Measurements from ENCODE around the gene CAPZA1. TPM values are rescaled to one million over a fixed set of nuclear protein-coding genes. Genes with fewer than 3 reads are reported as not detected.

CAPZA1 gene
- total RNA-seq, 2 experiments from 2014 or later, result 234 TPM

DNA sequence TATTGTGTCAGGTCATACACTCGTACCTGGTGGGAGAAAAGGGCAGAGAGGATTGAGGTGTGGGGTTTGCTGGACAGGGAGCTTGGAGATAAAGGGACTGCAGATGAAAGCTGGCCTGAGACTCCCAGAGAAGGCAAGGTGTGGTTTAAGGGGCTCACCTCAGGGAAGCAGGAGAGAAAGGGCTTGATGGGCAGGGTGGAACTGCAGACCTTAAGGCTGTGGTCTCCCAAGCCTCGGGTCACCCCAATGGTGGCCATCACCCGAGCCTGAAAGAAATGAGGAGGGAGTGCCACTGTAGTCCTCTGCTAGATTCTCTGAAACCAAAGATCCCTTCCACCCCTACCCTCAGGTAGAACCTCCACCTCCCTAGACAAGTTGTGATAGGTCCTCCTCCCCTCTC, 91.0 kb downstream of the CAPZA1 start:
- no peak for DNase-seq (ENCODE audit: low spot score)
- no peak overlapping the region for H2AFZ ChIP-seq (ENCODE audit: low read length)

DNA sequence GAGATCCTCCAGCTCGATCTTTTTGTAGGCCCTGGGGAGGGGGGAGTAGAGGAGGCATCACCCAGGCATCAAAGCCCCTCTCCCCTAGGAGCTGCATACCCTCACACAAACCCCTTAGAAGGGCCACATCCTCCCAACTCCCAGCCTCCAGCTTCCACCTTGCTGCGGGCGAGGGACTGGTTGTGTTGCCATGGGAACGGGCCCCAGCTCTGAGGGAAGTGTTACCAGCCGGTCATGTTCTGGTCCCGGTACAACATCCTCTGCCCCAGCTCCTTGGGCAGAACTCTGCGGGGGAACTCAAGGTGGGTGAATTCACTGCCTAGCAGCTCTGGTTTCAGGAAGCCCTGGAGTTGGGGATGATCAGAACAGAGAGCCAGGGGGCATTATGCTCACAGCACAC, 91.4 kb downstream of the CAPZA1 start:
- Histone ChIP-seq H3K4me3 (ENCODE audit: low read depth, low read length, poor library complexity, severe bottlenecking) (no peak overlapping the region), H3K4me1 (ENCODE audit: insufficient read depth, low read length, poor library complexity, severe bottlenecking) (peaks cover 25% of the 10 kb centered on the region), H3K36me3 (ENCODE audit: insufficient read depth, low read length) (no peaks in the 10 kb centered on the region), H3K27ac (ENCODE audit: low read depth, low read length, poor library complexity, severe bottlenecking) (no peak overlapping the region), H3K79me2 (ENCODE audit: insufficient read depth, low read depth, low read length) (no peaks in the 10 kb centered on the region), H3K9me3 (ENCODE audit: low read length) (no peaks in the 10 kb centered on the region), H3K4me2 (ENCODE audit: low read length) (no peak overlapping the region), H4K20me1 (ENCODE audit: insufficient read depth, low read length) (no peaks in the 10 kb centered on the region), H2AFZ (ENCODE audit: low read length) (no peak overlapping the region), H3K9me2 (ENCODE audit: insufficient read depth, low read length) (no peaks in the 10 kb centered on the region)
- CTCF ChIA-PET (ENCODE audit: unreplicated experiment), result no interaction called here
- intact Hi-C loops (cut with micrococcal nuclease; ENCODE audit: unreplicated experiment), result no loop called here
- POLR2A ChIA-PET, result no interaction called here
- no peak for DNase-seq (ENCODE audit: low spot score)
- TF ChIP-seq, protein P1, sequence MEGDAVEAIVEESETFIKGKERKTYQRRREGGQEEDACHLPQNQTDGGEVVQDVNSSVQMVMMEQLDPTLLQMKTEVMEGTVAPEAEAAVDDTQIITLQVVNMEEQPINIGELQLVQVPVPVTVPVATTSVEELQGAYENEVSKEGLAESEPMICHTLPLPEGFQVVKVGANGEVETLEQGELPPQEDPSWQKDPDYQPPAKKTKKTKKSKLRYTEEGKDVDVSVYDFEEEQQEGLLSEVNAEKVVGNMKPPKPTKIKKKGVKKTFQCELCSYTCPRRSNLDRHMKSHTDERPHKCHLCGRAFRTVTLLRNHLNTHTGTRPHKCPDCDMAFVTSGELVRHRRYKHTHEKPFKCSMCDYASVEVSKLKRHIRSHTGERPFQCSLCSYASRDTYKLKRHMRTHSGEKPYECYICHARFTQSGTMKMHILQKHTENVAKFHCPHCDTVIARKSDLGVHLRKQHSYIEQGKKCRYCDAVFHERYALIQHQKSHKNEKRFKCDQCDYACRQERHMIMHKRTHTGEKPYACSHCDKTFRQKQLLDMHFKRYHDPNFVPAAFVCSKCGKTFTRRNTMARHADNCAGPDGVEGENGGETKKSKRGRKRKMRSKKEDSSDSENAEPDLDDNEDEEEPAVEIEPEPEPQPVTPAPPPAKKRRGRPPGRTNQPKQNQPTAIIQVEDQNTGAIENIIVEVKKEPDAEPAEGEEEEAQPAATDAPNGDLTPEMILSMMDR (conservative IDR thresholded peaks at IDR 0.05; ENCODE audit: low read length), result no peak
- no peak for TF ChIP-seq EZH2phosphoT487 (IDR thresholded peaks at IDR 0.05; ENCODE audit: borderline replicate concordance, low read depth, low read length)
- no TSS peak for BruUV-seq (replicated peaks)

More for the DNA sequence above, 91.0 kb downstream of the CAPZA1 start:
- Histone ChIP-seq H3K4me1 (ENCODE audit: insufficient read depth, low read length, poor library complexity, severe bottlenecking) (peaks cover 26% of the 10 kb centered on the region), H4K20me1 (ENCODE audit: insufficient read depth, low read length) (no peaks in the 10 kb centered on the region), H3K27ac (ENCODE audit: low read depth, low read length, poor library complexity, severe bottlenecking) (no peak overlapping the region), H3K4me3 (ENCODE audit: low read depth, low read length, poor library complexity, severe bottlenecking) (no peak overlapping the region), H3K36me3 (ENCODE audit: insufficient read depth, low read length) (no peaks in the 10 kb centered on the region), H3K9me2 (ENCODE audit: insufficient read depth, low read length) (no peaks in the 10 kb centered on the region), H3K79me2 (ENCODE audit: insufficient read depth, low read depth, low read length) (no peaks in the 10 kb centered on the region), H3K4me2 (ENCODE audit: low read length) (no peak overlapping the region), H3K9me3 (ENCODE audit: low read length) (no peaks in the 10 kb centered on the region)
- CTCF ChIA-PET (ENCODE audit: unreplicated experiment), result no interaction called here
- TF ChIP-seq EZH2phosphoT487 (IDR thresholded peaks at IDR 0.05; ENCODE audit: borderline replicate concordance, low read depth, low read length), result no peak
- TF ChIP-seq, protein P1 (conservative IDR thresholded peaks at IDR 0.05; ENCODE audit: low read length), result no peak
- intact Hi-C loops (cut with micrococcal nuclease; ENCODE audit: unreplicated experiment), result no loop called here
- POLR2A ChIA-PET, result no interaction called here
- BruUV-seq (replicated peaks), result no TSS peak

DNA sequence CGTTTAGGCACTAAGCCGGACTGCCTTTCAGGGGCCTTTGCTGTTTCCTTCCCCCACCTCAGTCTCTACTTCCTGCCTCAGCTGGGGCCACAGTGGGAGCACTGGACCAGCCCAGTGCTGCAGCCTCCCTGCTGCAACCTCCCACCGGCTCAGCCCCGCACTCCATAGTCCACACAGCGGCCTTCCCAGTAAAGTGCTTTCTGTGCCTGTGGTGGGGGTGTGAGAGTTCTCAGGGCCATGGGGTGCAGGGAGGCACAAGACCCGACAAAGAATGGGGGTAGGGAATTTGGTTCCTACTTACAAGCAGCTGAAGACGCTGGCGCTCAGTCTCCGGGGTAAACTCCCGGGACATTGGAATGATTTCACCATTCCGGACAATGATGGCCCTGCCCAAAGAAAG, 92.0 kb downstream of the CAPZA1 start:
- Histone ChIP-seq H2AFZ (ENCODE audit: low read length) (no peak overlapping the region), H3K36me3 (ENCODE audit: insufficient read depth, low read length) (no peaks in the 10 kb centered on the region), H3K9me3 (ENCODE audit: low read length) (no peaks in the 10 kb centered on the region), H3K9me2 (ENCODE audit: insufficient read depth, low read length) (no peaks in the 10 kb centered on the region), H3K27ac (ENCODE audit: low read depth, low read length, poor library complexity, severe bottlenecking) (no peak overlapping the region), H3K79me2 (ENCODE audit: insufficient read depth, low read depth, low read length) (no peaks in the 10 kb centered on the region), H3K4me2 (ENCODE audit: low read length) (no peak overlapping the region), H3K4me3 (ENCODE audit: low read depth, low read length, poor library complexity, severe bottlenecking) (no peak overlapping the region), H4K20me1 (ENCODE audit: insufficient read depth, low read length) (no peaks in the 10 kb centered on the region), H3K4me1 (ENCODE audit: insufficient read depth, low read length, poor library complexity, severe bottlenecking) (peaks cover 22% of the 10 kb centered on the region)
- BruUV-seq (replicated peaks), result no TSS peak
- DNase-seq (ENCODE audit: low spot score), result no peak
- TF ChIP-seq, protein P1 (conservative IDR thresholded peaks at IDR 0.05; ENCODE audit: low read length), result no peak
- TF ChIP-seq EZH2phosphoT487 (IDR thresholded peaks at IDR 0.05; ENCODE audit: borderline replicate concordance, low read depth, low read length), result no peak
- intact Hi-C loops (cut with micrococcal nuclease; ENCODE audit: unreplicated experiment), result no loop called here
- ChIA-PET POLR2A (interaction anchor here (1.6 kb wide), 1 partner anchor 320 kb away, joined by 4 read pairs; no protein-coding TSS in a partner anchor), CTCF (ENCODE audit: unreplicated experiment) (no interaction called here)

Measured in OCI-LY7 (cell line).